Subcutaneous adipose tissue (tissue), 4 donors: Measurements from ENCODE around the gene KLHL15. TPM values are rescaled to one million over a fixed set of nuclear protein-coding genes. Genes with fewer than 3 reads are reported as not detected.

Source experiments
- CTCF ChIP-seq: fragments of 450-650 bp; IDR thresholded peaks from one replicate; pipeline ENCODE4 v1.5.1; 2016; ENCODE audit warnings: low read depth, mild to moderate bottlenecking, control low read depth, antibody characterized with exemption, moderate library complexity
- total RNA-seq, 4 donors: library from RNA; depleted of rRNA; stranded (reverse); fragments of >200 nt; gene quantifications; one replicate each; pipeline ENCODE4 v1.1.0, GENCODE V29; 2016

Gene KLHL15
- total RNA-seq, 4 donors from 2014 or later: 7.7 to 10.5 (median 9.5) TPM

GRCh38 chrX:23989689-23990088 is 37.3 kb downstream of the KLHL15 start:
- no peak for TF ChIP-seq CTCF

GRCh38 chrX:23982891-23983290 is 44.1 kb downstream of the KLHL15 start:
- TF ChIP-seq CTCF: no peak

GRCh38 chrX:23981711-23982110 is 45.3 kb downstream of the KLHL15 start:
- no peak for TF ChIP-seq CTCF

GRCh38 chrX:23981222-23981621 is 45.8 kb downstream of the KLHL15 start:
- no peak for TF ChIP-seq CTCF

- no peak for TF ChIP-seq CTCF
Measured at GRCh38 chrX:23980011-23980441, 47.0 kb downstream of the KLHL15 start.

- no peak for TF ChIP-seq CTCF
Measured at GRCh38 chrX:23978491-23978890, 48.5 kb downstream of the KLHL15 start.

- TF ChIP-seq CTCF: no peak
Measured at GRCh38 chrX:23964191-23964590, 62.8 kb downstream of the KLHL15 start.
